Coronary artery (tissue), 2 donors: ENCODE data around the gene PGAP6.
"Not testable (repeated sequence)": the region's sequence is repeated elsewhere in the genome, so short reads cannot be mapped to it uniquely, and the experiment has no call there.

Source experiments
- DNase-seq: peaks from one replicate; pipeline ENCODE4 v3.0.0-alpha.2; 2017; ENCODE audit warnings: low spot score
- H3K27ac ChIP-seq, 2 donors: fragments of 200-600 bp; sonication (generic); one replicate each; pipeline ENCODE4 v1.5.1; 2016 to 2019
- H3K4me3 ChIP-seq: fragments of 200-600 bp; sonication (generic); 2 replicates; pipeline ENCODE4 v1.5.1; 2016; ENCODE audit warnings: mild to moderate bottlenecking, moderate library complexity
- TF ChIP-seq, protein P1 (sequence below): fragments of 200-600 bp; sonication (generic); IDR thresholded peaks from one replicate; pipeline ENCODE4 v1.5.1; 2019; ENCODE audit warnings: antibody characterized with exemption

The PGAP6 gene

DNA sequence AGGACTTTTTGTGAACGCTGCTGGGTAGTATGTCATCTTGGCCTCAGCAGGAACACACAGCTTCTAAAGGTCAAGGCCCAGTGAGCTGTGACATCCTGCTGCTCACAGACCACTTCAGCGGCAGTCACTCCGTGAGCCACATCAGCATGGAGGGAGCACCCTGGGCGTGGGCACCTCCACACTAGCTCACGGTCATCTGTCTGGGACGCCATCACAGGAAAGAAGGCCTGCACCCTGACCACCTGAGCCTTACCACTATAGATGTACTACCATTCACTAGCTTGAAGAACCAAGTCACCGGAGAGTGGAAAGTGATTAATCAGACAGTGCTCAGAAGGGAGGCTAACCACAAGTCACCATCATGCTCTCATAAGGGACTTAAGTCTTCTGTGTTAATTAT lies 32.6 kb downstream of the PGAP6 start:
- Histone ChIP-seq H3K27ac (no peak overlapping the region), H3K4me3 (no peak overlapping the region)
- TF ChIP-seq, protein P1, sequence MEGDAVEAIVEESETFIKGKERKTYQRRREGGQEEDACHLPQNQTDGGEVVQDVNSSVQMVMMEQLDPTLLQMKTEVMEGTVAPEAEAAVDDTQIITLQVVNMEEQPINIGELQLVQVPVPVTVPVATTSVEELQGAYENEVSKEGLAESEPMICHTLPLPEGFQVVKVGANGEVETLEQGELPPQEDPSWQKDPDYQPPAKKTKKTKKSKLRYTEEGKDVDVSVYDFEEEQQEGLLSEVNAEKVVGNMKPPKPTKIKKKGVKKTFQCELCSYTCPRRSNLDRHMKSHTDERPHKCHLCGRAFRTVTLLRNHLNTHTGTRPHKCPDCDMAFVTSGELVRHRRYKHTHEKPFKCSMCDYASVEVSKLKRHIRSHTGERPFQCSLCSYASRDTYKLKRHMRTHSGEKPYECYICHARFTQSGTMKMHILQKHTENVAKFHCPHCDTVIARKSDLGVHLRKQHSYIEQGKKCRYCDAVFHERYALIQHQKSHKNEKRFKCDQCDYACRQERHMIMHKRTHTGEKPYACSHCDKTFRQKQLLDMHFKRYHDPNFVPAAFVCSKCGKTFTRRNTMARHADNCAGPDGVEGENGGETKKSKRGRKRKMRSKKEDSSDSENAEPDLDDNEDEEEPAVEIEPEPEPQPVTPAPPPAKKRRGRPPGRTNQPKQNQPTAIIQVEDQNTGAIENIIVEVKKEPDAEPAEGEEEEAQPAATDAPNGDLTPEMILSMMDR: no peak
- DNase-seq: no peak

DNA sequence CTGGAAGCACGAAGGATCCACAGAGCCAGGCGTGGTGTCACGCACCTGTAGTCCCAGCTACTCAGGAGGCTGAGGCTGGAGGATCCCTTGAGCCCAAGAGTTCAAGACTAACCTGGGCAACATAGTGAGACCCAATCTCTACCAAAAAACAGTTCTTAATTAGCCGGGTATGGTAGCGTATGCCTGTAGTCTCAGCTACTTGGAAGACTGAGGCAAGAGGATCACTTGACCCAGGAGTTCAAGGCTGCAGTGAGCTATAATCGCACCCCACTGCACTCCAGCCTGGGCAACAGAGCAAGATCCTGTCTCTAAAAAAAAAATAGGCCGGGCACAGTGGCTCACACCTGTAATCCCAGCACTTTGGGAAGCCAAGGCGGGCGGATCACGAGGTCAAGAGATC lies 33.3 kb downstream of the PGAP6 start:
- not testable (repeated sequence) for DNase-seq, H3K4me3 ChIP-seq, H3K27ac ChIP-seq

DNA sequence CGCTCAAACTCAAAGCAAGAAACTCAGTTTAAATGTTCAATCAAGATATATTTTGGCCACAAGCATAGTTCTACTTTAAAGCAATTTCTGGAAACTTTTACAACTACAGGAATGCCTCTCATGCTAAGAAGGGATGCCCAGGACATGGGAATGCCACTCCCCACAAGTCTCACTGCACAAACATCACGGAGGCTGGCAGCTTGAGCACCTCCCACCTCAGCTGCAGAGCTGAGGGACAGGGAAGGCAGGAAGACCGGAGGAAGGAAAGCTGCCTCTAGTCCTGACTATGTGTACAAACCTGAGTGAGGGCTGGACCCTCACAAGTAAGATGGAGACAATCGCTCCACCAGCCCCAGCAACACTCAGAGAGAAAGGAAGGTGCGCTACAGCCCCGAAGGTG lies 34.6 kb downstream of the PGAP6 start:
- Histone ChIP-seq H3K27ac (no peak overlapping the region), H3K4me3 (no peak overlapping the region)
- TF ChIP-seq, protein P1: no peak
- DNase-seq: no peak

DNA sequence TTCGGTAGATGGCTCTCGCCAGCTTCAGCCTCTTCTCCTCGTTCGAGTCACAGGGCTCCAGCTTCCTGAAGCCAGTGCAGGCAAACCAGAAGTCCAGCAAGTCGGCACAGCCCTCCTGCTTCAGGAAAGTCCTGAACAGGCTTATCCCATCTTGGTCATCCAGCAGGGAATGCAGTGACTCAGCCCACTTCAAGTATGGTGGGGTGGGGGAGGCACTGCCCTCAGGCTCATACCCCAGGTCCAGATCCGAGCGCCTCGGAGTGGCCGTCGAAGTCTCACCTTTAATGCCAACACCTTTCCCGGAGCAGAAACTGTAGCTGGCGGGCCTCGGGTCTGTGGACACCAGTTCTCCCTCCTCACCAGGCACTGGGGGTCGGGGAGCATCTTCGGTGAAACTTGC lies 35.2 kb downstream of the PGAP6 start:
- DNase-seq: no peak
- Histone ChIP-seq H3K4me3 (no peak overlapping the region), H3K27ac (no peak overlapping the region)
- TF ChIP-seq, protein P1: no peak

DNA sequence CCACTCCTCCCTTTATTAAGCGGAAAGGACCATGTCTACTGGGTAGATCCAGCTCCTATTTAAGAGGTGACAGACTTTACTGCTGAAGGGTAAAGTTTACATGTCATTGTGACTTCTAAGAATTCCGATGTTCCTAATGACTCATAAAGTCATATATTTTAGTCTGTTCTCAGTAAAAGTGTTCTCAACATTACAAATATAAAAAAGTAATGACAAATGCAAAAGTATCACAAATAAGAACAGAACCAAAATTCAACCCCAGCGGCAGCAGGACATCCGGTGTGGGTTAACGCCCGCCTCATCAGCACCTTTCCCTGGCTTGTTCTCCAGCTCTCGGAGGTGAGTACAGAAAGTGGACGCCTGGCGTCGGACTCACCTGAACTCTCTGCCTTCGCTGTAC lies 36.0 kb downstream of the PGAP6 start:
- no peak overlapping the region for H3K27ac ChIP-seq
- TF ChIP-seq, protein P1: no peak
- DNase-seq: no peak
- no peak overlapping the region for H3K4me3 ChIP-seq

DNA sequence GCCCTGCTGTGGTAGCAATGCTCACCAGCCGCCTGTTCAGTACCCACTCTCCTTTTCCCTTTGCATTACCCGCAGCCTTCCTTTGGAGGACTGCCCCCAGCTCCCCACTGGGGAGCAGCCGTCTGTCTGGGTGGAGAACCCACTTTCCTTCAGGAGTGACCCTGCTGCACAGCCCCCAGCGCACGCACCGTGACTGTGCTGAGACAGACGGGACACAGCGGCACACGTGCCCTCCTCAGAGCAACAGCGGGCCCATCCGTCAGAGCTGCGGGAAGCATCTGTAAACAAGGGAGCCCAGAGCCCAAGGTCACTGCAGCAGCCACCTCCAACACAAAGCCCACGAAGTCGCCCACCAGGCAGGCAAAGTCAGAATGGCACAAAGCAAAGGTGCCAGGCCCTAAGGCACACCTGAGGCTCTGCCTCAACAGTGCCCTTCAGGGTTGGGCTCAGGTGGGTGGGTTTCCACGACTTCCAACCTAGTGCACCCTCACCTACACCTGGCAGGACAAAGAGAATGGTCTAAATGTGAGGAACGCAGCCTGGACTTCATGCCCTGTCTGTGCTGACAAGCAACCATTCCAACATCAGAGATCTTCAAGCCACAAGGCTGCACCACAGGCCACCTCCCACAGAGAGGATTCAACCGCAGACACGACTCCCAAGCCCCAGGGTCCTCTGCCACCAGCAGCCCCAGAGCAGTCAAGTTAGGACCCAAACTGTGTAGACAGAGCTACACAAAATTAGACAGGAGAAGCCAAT lies 39.1 kb downstream of the PGAP6 start:
- Histone ChIP-seq H3K27ac (no peak overlapping the region), H3K4me3 (no peak overlapping the region)
- TF ChIP-seq, protein P1: no peak
- DNase-seq: no peak

DNA sequence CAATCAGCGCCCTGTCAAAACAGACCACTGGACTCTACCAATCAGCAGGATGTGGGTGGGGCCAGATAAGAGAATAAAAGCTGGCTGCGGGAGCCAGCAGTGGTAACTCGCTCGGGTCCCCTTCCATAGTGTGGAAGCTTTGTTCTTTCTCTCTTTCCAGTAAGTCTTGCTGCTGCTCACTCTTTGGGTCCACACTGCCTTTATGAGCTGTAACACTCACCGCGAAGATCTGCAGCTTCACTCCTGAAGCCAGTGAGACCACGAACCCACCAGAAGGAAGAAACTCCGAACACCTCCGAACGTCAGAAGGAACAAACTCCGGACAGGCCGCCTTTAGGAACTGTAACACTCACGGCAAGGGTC lies 39.8 kb downstream of the PGAP6 start:
- not testable (repeated sequence) for H3K4me3 ChIP-seq, H3K27ac ChIP-seq, DNase-seq

DNA sequence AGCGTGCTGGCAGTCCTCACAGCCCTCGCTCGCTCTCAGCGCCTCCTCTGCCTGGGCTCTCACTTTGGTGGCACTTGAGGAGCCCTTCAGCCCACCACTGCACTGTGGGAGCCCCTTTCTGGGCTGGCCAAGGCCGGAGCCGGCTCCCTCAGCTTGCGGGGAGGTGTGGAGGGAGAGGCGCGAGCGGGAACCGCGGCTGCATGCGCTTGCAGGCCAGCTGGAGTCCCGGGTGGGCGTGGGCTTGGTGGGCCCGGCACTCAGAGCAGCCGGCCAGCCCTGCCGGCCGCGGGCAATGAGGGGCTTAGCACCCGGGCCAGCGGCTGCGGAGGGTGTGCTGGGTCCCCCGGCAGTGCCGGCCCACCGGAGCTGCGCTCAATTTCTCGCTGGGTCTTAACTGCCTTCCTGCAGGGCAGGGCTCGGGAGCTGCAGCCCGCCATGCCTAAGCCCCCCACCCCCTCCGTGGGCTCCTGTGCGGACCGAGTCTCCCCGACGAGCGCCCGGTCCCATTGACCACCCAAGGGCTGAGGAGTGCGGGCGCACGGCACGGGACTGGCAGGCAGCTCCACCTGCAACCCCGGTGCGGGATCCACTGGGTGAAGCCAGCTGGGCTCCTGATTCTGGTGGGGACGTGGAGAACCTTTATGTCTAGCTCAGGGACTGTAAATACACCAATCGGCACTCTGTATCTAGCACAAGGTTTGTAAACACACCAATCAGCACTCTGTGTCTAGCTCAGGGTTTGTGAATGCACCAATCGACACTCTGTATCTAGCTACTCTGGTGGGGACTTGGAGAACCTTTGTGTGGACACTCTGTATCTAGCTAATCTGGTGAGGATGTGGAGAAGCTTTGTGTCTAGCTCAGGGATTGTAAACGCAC lies 40.4 kb downstream of the PGAP6 start:
- H3K4me3 ChIP-seq, DNase-seq, H3K27ac ChIP-seq: not testable (repeated sequence)
